ENCODE data around the gene NTF4.

DNA sequence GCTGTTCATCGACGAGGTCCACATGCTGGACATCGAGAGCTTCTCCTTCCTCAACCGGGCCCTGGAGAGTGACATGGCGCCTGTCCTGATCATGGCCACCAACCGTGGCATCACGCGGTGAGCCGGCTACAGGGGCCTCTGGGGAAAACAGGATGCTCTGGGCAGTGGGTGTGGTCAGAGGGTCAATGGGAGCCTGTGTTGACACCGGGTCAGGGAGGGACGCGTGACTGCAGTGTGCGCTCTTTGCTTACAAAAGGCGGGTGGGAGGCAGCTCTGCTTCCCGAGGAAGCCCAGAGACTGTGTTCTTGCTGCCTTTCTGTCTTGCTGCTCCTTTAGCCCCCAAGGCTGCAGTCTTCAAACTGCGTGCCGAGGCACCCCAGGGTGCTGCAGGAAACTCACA lies 53.4 kb downstream of the NTF4 start:
- TF ChIP-seq SUZ12 (IDR thresholded peaks at IDR 0.05; ENCODE audit: extremely low read depth, insufficient read depth, insufficient read length) (no peak), ZNF274 (IDR thresholded peaks at IDR 0.05; ENCODE audit: low read depth, low read length) (no peak)
